Stimulated activated naive B cell treated with anti-CD40 and anti-IgM and Interleukin-4, amounts not matched to agents 10 μg/mL and 1 μg/mL and 100 μg/mL, for 72 hours (primary cell): ENCODE results near the gene PLEKHH2.

Experiments
- ATAC-seq, 2 donors: fragments of 150-1000 bp; cut with Tn5 transposase; replicated peaks; 2 replicates each; pipeline ENCODE4 v1.10.0; 2021; ENCODE audit warnings: moderate library complexity in 1 of 2
- DNase-seq: peaks from one replicate; pipeline ENCODE4 v3.0.0; 2021
- H3K27ac Mint-ChIP-seq: one replicate; pipeline ENCODE4 v1.8.0; 2022; ENCODE audit warnings: mild to moderate bottlenecking, mixed read lengths
- H3K27me3 Mint-ChIP-seq, 2 donors: one replicate each; pipeline ENCODE4 v1.8.0; 2022; ENCODE audit warnings: mixed read lengths in 2 of 2
- H3K36me3 Mint-ChIP-seq, 2 donors: one replicate each; pipeline ENCODE4 v1.8.0; 2022; ENCODE audit warnings: mixed read lengths in 2 of 2, mild to moderate bottlenecking in 1 of 2
- H3K4me1 Mint-ChIP-seq, 2 donors: one replicate each; pipeline ENCODE4 v1.8.0; 2022; ENCODE audit warnings: mixed read lengths in 2 of 2, mild to moderate bottlenecking in 1 of 2
- H3K4me3 Mint-ChIP-seq, 2 donors: one replicate each; pipeline ENCODE4 v1.8.0; 2022; ENCODE audit warnings: mild to moderate bottlenecking in 2 of 2, mixed read lengths in 2 of 2, moderate library complexity in 1 of 2
- H3K9me3 Mint-ChIP-seq, 2 donors: one replicate each; pipeline ENCODE4 v1.8.0; 2022; ENCODE audit warnings: mixed read lengths in 2 of 2, mild to moderate bottlenecking in 1 of 2

The PLEKHH2 gene

GRCh38 chr2:43777306-43777926 is 140.4 kb downstream of the PLEKHH2 start:
- Mint-ChIP-seq H3K9me3 (no peaks in the 10 kb centered on the region), H3K36me3 (peaks cover 5 to 11% of the 10 kb centered on the region in 2 donors), H3K4me1 (peaks cover 9 to 12% of the 10 kb centered on the region in 2 donors), H3K4me3 (no peak overlapping the region), H3K27me3 (no peaks in the 10 kb centered on the region), H3K27ac (no peak overlapping the region)
- ATAC-seq = no peak
- no peak for DNase-seq

GRCh38 chr2:43778233-43778632 is 141.2 kb downstream of the PLEKHH2 start:
- H3K9me3 Mint-ChIP-seq = no peaks in the 10 kb centered on the region
- no peak overlapping the region for H3K4me3 Mint-ChIP-seq
- peaks cover 5 to 11% of the 10 kb centered on the region in 2 donors for H3K36me3 Mint-ChIP-seq
- DNase-seq (no peak), ATAC-seq (no peak)
- H3K27ac Mint-ChIP-seq = no peak overlapping the region
- H3K27me3 Mint-ChIP-seq = no peaks in the 10 kb centered on the region
- peaks cover 9 to 12% of the 10 kb centered on the region in 2 donors for H3K4me1 Mint-ChIP-seq

GRCh38 chr2:43787895-43788294 is 150.8 kb downstream of the PLEKHH2 start:
- no peak for ATAC-seq
- Mint-ChIP-seq H3K27me3 (no peaks in the 10 kb centered on the region), H3K4me1 (peaks cover 0 to 5% of the 10 kb centered on the region in 2 donors), H3K4me3 (no peak overlapping the region), H3K27ac (no peak overlapping the region), H3K36me3 (peaks cover 5 to 12% of the 10 kb centered on the region in 2 donors), H3K9me3 (no peaks in the 10 kb centered on the region)
- no peak for DNase-seq

DNA sequence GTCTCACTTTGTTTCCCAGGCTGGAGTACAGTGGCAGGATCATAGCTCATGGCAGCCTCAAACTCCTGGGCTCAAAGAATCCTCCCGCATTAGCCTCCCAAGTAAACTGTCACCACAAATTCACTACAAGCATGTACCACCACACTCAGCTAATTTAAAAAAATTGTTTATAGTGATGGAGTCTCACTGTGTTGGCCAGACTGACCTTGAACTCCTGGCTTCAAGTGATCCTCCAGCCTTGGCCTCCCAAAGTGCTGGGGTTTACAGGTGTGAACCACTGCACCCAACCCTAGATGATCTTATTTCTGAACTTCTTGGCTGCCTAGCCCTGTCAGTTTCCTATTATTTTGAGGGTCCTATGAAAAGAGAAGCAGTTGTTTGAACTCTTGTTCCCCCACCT is 151.6 kb downstream of the PLEKHH2 start:
- no peak for DNase-seq
- Mint-ChIP-seq H3K27ac (no peak overlapping the region), H3K36me3 (peaks cover 6 to 15% of the 10 kb centered on the region in 2 donors), H3K4me3 (no peak overlapping the region), H3K9me3 (no peaks in the 10 kb centered on the region), H3K27me3 (no peaks in the 10 kb centered on the region), H3K4me1 (peaks cover 0 to 5% of the 10 kb centered on the region in 2 donors)
- no peak for ATAC-seq

GRCh38 chr2:43790147-43790546 is 153.1 kb downstream of the PLEKHH2 start:
- no peak for ATAC-seq
- Mint-ChIP-seq H3K27ac (no peak overlapping the region), H3K9me3 (no peaks in the 10 kb centered on the region), H3K4me3 (no peak overlapping the region), H3K4me1 (peaks cover 0 to 5% of the 10 kb centered on the region in 2 donors), H3K36me3 (peaks cover 4 to 12% of the 10 kb centered on the region in 2 donors), H3K27me3 (no peaks in the 10 kb centered on the region)
- no peak for DNase-seq

GRCh38 chr2:43791035-43791765 is 154.1 kb downstream of the PLEKHH2 start:
- DNase-seq (no peak), ATAC-seq (no peak)
- H3K9me3 Mint-ChIP-seq = no peaks in the 10 kb centered on the region
- H3K36me3 Mint-ChIP-seq = peaks cover 2 to 12% of the 10 kb centered on the region in 2 donors
- no peak overlapping the region for H3K4me3 Mint-ChIP-seq
- H3K27me3 Mint-ChIP-seq = no peaks in the 10 kb centered on the region
- H3K27ac Mint-ChIP-seq = no peak overlapping the region
- H3K4me1 Mint-ChIP-seq = peaks cover 0 to 5% of the 10 kb centered on the region in 2 donors

- Mint-ChIP-seq H3K9me3 (no peaks in the 10 kb centered on the region), H3K36me3 (peaks cover 2 to 12% of the 10 kb centered on the region in 2 donors), H3K27ac (no peak overlapping the region), H3K27me3 (no peaks in the 10 kb centered on the region), H3K4me3 (no peak overlapping the region), H3K4me1 (peaks cover 0 to 5% of the 10 kb centered on the region in 2 donors)
- DNase-seq (no peak), ATAC-seq (no peak)
Measured at GRCh38 chr2:43792653-43793052, 155.6 kb downstream of the PLEKHH2 start.

DNA sequence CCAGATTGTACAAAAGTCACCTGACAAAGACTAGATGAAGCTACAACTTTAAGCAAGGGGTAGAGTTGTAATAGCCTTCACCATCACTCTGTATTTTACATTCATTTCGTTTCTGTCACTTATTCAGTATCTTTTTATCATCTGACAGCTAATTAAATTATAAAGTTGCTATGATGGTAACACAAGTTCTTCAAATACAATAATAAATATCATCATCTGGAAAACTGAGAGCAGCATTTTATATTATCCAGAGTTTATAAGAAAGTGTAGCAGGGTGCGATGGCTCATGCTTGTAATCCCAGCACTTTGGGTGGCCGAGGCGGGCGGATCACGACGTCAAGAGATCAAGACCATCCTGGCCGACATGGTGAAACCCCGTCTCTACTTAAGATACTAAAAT is 157.9 kb downstream of the PLEKHH2 start:
- no peaks in the 10 kb centered on the region for H3K9me3 Mint-ChIP-seq
- DNase-seq (no peak), ATAC-seq (no peak)
- H3K27me3 Mint-ChIP-seq = no peaks in the 10 kb centered on the region
- H3K4me3 Mint-ChIP-seq = no peak overlapping the region
- no peak overlapping the region for H3K27ac Mint-ChIP-seq
- H3K4me1 Mint-ChIP-seq = peaks cover 0 to 5% of the 10 kb centered on the region in 2 donors
- peaks cover 2 to 8% of the 10 kb centered on the region in 2 donors for H3K36me3 Mint-ChIP-seq

- peaks cover 0 to 5% of the 10 kb centered on the region in 2 donors for H3K4me1 Mint-ChIP-seq
- peaks cover 2 to 8% of the 10 kb centered on the region in 2 donors for H3K36me3 Mint-ChIP-seq
- H3K4me3 Mint-ChIP-seq = no peak overlapping the region
- H3K27me3 Mint-ChIP-seq = no peaks in the 10 kb centered on the region
- no peak for DNase-seq
- ATAC-seq = no peak
- no peaks in the 10 kb centered on the region for H3K9me3 Mint-ChIP-seq
- no peak overlapping the region for H3K27ac Mint-ChIP-seq
Measured at GRCh38 chr2:43796206-43796605, 159.1 kb downstream of the PLEKHH2 start.

- DNase-seq (no peak), ATAC-seq (no peak)
- H3K36me3 Mint-ChIP-seq = peaks cover 0 to 2% of the 10 kb centered on the region in 2 donors
- no peaks in the 10 kb centered on the region for H3K9me3 Mint-ChIP-seq
- no peaks in the 10 kb centered on the region for H3K27me3 Mint-ChIP-seq
- H3K27ac Mint-ChIP-seq = no peak overlapping the region
- H3K4me1 Mint-ChIP-seq = no peaks in the 10 kb centered on the region
- H3K4me3 Mint-ChIP-seq = no peak overlapping the region
Measured at GRCh38 chr2:43798300-43798699, 161.2 kb downstream of the PLEKHH2 start.

- Mint-ChIP-seq H3K27ac (no peak overlapping the region), H3K36me3 (peaks cover 0 to 7% of the 10 kb centered on the region in 2 donors), H3K4me1 (no peaks in the 10 kb centered on the region), H3K4me3 (no peak overlapping the region), H3K9me3 (no peaks in the 10 kb centered on the region), H3K27me3 (no peaks in the 10 kb centered on the region)
- ATAC-seq = no peak
- no peak for DNase-seq
Measured at GRCh38 chr2:43800894-43801293, 163.8 kb downstream of the PLEKHH2 start.

- H3K4me3 Mint-ChIP-seq = no peak overlapping the region
- H3K9me3 Mint-ChIP-seq = no peaks in the 10 kb centered on the region
- no peaks in the 10 kb centered on the region for H3K4me1 Mint-ChIP-seq
- DNase-seq (no peak), ATAC-seq (no peak)
- peaks cover 0 to 7% of the 10 kb centered on the region in 2 donors for H3K36me3 Mint-ChIP-seq
- no peaks in the 10 kb centered on the region for H3K27me3 Mint-ChIP-seq
- no peak overlapping the region for H3K27ac Mint-ChIP-seq
Measured at GRCh38 chr2:43802135-43802534, 165.1 kb downstream of the PLEKHH2 start.

DNA sequence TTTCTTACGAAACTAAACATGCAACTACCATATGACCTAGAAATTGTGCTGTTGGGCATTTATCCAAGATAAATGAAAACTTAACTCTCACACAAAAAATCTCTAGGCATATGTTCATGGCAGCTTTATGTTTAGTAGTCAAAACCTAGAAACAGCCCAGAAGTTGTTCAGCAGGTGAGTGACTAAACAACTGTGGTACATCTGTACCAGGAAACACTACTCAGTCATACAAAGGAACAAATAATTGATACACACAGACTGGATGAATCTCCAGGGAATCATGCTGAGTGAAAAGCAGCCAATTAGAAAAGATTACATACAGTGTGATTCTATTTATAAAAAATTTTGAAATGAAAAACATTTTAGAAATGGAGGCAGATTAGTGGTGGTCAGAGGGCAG is 166.1 kb downstream of the PLEKHH2 start:
- ATAC-seq = no peak
- H3K27ac Mint-ChIP-seq = no peak overlapping the region
- no peaks in the 10 kb centered on the region for H3K4me1 Mint-ChIP-seq

GRCh38 chr2:43806719-43807031 is 169.6 kb downstream of the PLEKHH2 start:
- Mint-ChIP-seq H3K27me3 (no peaks in the 10 kb centered on the region), H3K4me3 (no peak overlapping the region), H3K9me3 (no peaks in the 10 kb centered on the region), H3K27ac (no peak overlapping the region), H3K4me1 (no peaks in the 10 kb centered on the region), H3K36me3 (peaks cover 3 to 7% of the 10 kb centered on the region in 2 donors)
- DNase-seq (no peak), ATAC-seq (no peak)

More for the DNA sequence above, 166.1 kb downstream of the PLEKHH2 start:
- H3K4me3 Mint-ChIP-seq = no peak overlapping the region
- peaks cover 2 to 7% of the 10 kb centered on the region in 2 donors for H3K36me3 Mint-ChIP-seq
- H3K27me3 Mint-ChIP-seq = no peaks in the 10 kb centered on the region
- no peaks in the 10 kb centered on the region for H3K9me3 Mint-ChIP-seq
- DNase-seq = no peak

DNA sequence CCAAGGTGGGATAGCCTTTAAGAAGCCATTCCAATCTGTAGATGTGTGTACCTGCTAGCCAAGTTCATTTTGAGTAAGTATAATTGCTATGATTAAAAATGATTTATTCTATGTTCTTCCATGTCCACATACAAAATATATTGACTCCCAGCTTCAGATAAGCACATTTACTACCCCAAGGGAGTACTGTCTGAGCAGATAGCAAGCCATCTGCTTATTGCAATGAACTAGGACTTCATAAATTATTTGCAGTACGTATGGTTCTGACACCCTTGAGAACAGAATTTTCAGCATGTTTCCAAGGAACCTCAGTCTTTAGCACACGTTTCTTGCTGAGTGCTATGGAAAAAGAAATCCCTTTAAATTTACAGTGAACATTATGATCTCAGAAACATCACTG is 173.4 kb downstream of the PLEKHH2 start:
- H3K27me3 Mint-ChIP-seq = no peaks in the 10 kb centered on the region
- H3K9me3 Mint-ChIP-seq = peaks cover 0 to 1% of the 10 kb centered on the region in 2 donors
- H3K27ac Mint-ChIP-seq = no peak overlapping the region
- DNase-seq (no peak), ATAC-seq (no peak)
- no peak overlapping the region for H3K4me3 Mint-ChIP-seq
- H3K4me1 Mint-ChIP-seq = no peaks in the 10 kb centered on the region
- peaks cover 2 to 5% of the 10 kb centered on the region in 2 donors for H3K36me3 Mint-ChIP-seq
